GM12878 (cell line): ENCODE data around the gene NPHP3. TPM values are rescaled to one million over a fixed set of nuclear protein-coding genes. Genes with fewer than 3 reads are reported as not detected.

Experiments
- ATAC-seq: fragments of 200-7000 bp; cut with Tn5 transposase; 3 replicates; pipeline ENCODE4 v1.9.1; 2020; ENCODE audit warnings: mild to moderate bottlenecking, moderate library complexity
- BruUV-seq: library from RNA; stranded (reverse); fragments of 400-500 nt; replicated peaks from 2 replicates; lab custom pipeline; 2021; lab: Mats Ljungman, UMichigan
- CTCF ChIA-PET: fragments of 300-600 bp; sonication (Branson Sonifier 250); formaldehyde crosslinking; extraction: SDS; loops from one replicate; lab custom pipeline; 2021; ENCODE audit warnings: inconsistent platforms; lab: Yijun Ruan, JAX
- POLR2A ChIA-PET: fragments of 350-600 bp; formaldehyde crosslinking; extraction: SDS; loops from one replicate; lab custom pipeline; 2021; ENCODE audit warnings: inconsistent platforms; lab: Charles Lee
- RAD21 ChIA-PET: fragments of 300-600 bp; sonication (Branson Sonifier 250); formaldehyde crosslinking; loops from one replicate; lab custom pipeline; 2023; ENCODE audit warnings: antibody characterized with exemption; ENCODE audit not compliant: unreplicated experiment; lab: Charles Lee
- SMC1A ChIA-PET: fragments of 300-600 bp; sonication (Branson Sonifier 250); formaldehyde crosslinking; loops from one replicate; lab custom pipeline; 2023; ENCODE audit not compliant: unreplicated experiment, uncharacterized antibody; lab: Charles Lee
- DNase-seq: peaks from one replicate; pipeline ENCODE4 v3.0.0-alpha.2; 2011; ENCODE audit warnings: low read depth, low spot score
- FAIRE-seq: peaks from 3 replicates; lab custom pipeline; 2011; peaks lifted over from hg19 to GRCh38; lab: Jason Lieb, UNC
- H2AFZ ChIP-seq: 2 replicates; pipeline ENCODE4 v1.6.0; 2011; ENCODE audit warnings: low read depth, low read length, control low read depth; ENCODE audit not compliant: control insufficient read depth
- H3K27ac ChIP-seq: 2 replicates; pipeline ENCODE4 v1.5.1; 2011; ENCODE audit warnings: control low read depth; ENCODE audit not compliant: control insufficient read depth, insufficient read depth
- H3K27me3 ChIP-seq, 2 experiments: replicated peaks in 1 of 2; 2 replicates each; pipeline versions ENCODE4 v1.6.0 to v1.6.1; 2011; ENCODE audit warnings: low read length in 1 of 2; ENCODE audit not compliant: control insufficient read depth in 2 of 2, insufficient read depth in 2 of 2
- H3K36me3 ChIP-seq, 2 experiments: 2 replicates each; pipeline ENCODE4 v1.5.1; 2011; ENCODE audit warnings: low read length in 1 of 2; ENCODE audit not compliant: control insufficient read depth in 2 of 2, insufficient read depth in 2 of 2
- H3K4me1 ChIP-seq: 2 replicates; pipeline ENCODE4 v1.6.1; 2011; ENCODE audit warnings: mild to moderate bottlenecking, low read length, moderate library complexity, mixed read lengths; ENCODE audit not compliant: control insufficient read depth, insufficient read depth
- H3K4me2 ChIP-seq: 2 replicates; pipeline ENCODE4 v1.6.0; 2011; ENCODE audit warnings: control low read depth; ENCODE audit not compliant: control insufficient read depth, insufficient read depth
- H3K4me3 ChIP-seq: fragments of 200-600 bp; sonication (generic); 2 replicates; pipeline ENCODE4 v1.5.1; 2016
- H3K79me2 ChIP-seq: 2 replicates; pipeline ENCODE4 v1.6.0; 2011; ENCODE audit warnings: low read length; ENCODE audit not compliant: control insufficient read depth, insufficient read depth
- H3K9ac ChIP-seq: 2 replicates; pipeline ENCODE4 v1.8.0; 2011; ENCODE audit warnings: low read length, control low read depth, mixed read lengths; ENCODE audit not compliant: control insufficient read depth, insufficient read depth
- H3K9me3 ChIP-seq: replicated peaks from 3 replicates; pipeline ENCODE4 v1.5.1; 2011; ENCODE audit warnings: mild to moderate bottlenecking, low read length; ENCODE audit not compliant: control insufficient read depth, insufficient read depth
- H4K20me1 ChIP-seq: 2 replicates; pipeline ENCODE4 v1.6.0; 2011; ENCODE audit not compliant: control insufficient read depth, insufficient read depth
- BCLAF1 ChIP-seq: fragments of 450-650 bp; IDR thresholded peaks from 2 replicates; pipeline ENCODE4 v1.6.1; 2017; ENCODE audit warnings: antibody characterized with exemption, mild to moderate bottlenecking, moderate library complexity
- BHLHE40 ChIP-seq, 2 experiments: fragments of 450-650 bp in 1 of 2; IDR thresholded peaks; 2 replicates each; pipeline ENCODE4 v1.6.1; 2011 to 2017; ENCODE audit warnings: low read depth in 2 of 2, borderline replicate concordance in 1 of 2, improper control_type of control experiment in 1 of 2, low read length in 1 of 2, mild to moderate bottlenecking in 1 of 2
- JUND ChIP-seq: IDR thresholded peaks from 2 replicates; pipeline ENCODE4 v1.6.1; 2012; ENCODE audit warnings: low read depth, mild to moderate bottlenecking, low read length, improper control_type of control experiment, moderate library complexity
- PBX3 ChIP-seq: IDR thresholded peaks from 2 replicates; pipeline ENCODE4 v1.6.1; 2011; ENCODE audit warnings: mild to moderate bottlenecking, low read depth, low read length, moderate library complexity; ENCODE audit not compliant: insufficient replicate concordance
- PRDM15 ChIP-seq: fragments of 450-650 bp; formaldehyde crosslinking; IDR thresholded peaks from 2 replicates; pipeline ENCODE4 v1.4.0; 2020; ENCODE audit warnings: mild to moderate bottlenecking, moderate library complexity
- WGBS: methylation state at CpG from one replicate; pipeline ENCODE4 v1.1.6; 2016; ENCODE audit warnings: low lambda C conversion rate; ENCODE audit not compliant: insufficient replicate concordance, insufficient coverage; ENCODE audit errors: missing lambda C conversion rate; 5-methylcytosine and 5-hydroxymethylcytosine counted together
- in situ Hi-C: fragments of 300-500 bp; cut with MboI; formaldehyde crosslinking; loops from 9 replicates; pipeline ENCODE4 v1.14.3; 2018; ENCODE audit warnings: mixed read lengths
- intact Hi-C: fragments of 100-400 bp; cut with micrococcal nuclease; formaldehyde crosslinking; loops from one replicate; pipeline ENCODE4 v1.14.2; 2022; ENCODE audit not compliant: unreplicated experiment
- polyA plus RNA-seq, 11 experiments: library from polyadenylated mRNA; depleted of rRNA in 4 of 11; unstranded in 6 of 11; stranded (reverse) in 5 of 11; fragments of >200 nt; fragmentation: Nextera tagmentation in 4 of 11; fragmentation: Illumina TruSeq in 1 of 11; extraction: Ambion mirVana in 4 of 11; extraction: Trizol in 1 of 11; gene quantifications; 1 replicate in 1 of 11; 2 replicates in 10 of 11; pipeline versions ENCODE4 v1.2.1 to v1.2.3, GENCODE V29; 2011 to 2016; ENCODE audit warnings: inconsistent platforms in 2 of 11, missing spikeins in 2 of 11, low read depth in 1 of 11
- total RNA-seq, 4 experiments: library from RNA; depleted of rRNA in 3 of 4; stranded (reverse); fragments of >200 nt in 3 of 4; fragmentation: Illumina TruSeq in 1 of 4; extraction: Trizol in 1 of 4; gene quantifications; 2 replicates each; pipeline versions ENCODE4 v1.2.1 to v1.2.3, GENCODE V29; 2013 to 2021

NPHP3 gene
- total and polyA plus RNA-seq, 10 of the 15 experiments (the other 5 are each of a cell fraction or from before 2014, with no cell fraction given), result 0.84 to 11.7 (median 2.9) TPM

GRCh38 chr3:132738314-132738713 is 16.1 kb upstream of the NPHP3 start:
- WGBS, result 18% methylated on average over 1 of the region's 1 CpG
- in situ Hi-C loops, result loop anchor here (10.0 to 25.0 kb wide), 2 partner anchors 1196 to 1474 kb away; no protein-coding TSS in a partner anchor
- no peaks in the 10 kb centered on the region; a peak in 2 of 4 replicates for H3K27me3 ChIP-seq
- H3K4me3 ChIP-seq, result no peak overlapping the region
- H3K9ac ChIP-seq, result no peak overlapping the region
- no TSS peak for BruUV-seq
- CTCF ChIA-PET, result interaction anchor here (1.2 to 3.2 kb wide), 2 partner anchors 12 to 15 kb away, joined by 3 to 19 read pairs; no protein-coding TSS in a partner anchor
- intact Hi-C loops, result no loop called here
- DNase-seq (no peak), ATAC-seq (no peak), FAIRE-seq (no peak)
- RAD21 ChIA-PET, result no interaction called here
- H2AFZ ChIP-seq, result no peak overlapping the region
- no peaks in the 10 kb centered on the region for H3K4me1 ChIP-seq
- POLR2A ChIA-PET, result no interaction called here
- H3K9me3 ChIP-seq, result no peaks in the 10 kb centered on the region
- no peak overlapping the region for H3K27ac ChIP-seq
- H3K79me2 ChIP-seq, result no peaks in the 10 kb centered on the region
- TF ChIP-seq JUND, result no peak
- no peak for TF ChIP-seq PBX3
- TF ChIP-seq BHLHE40 (IDR thresholded peaks at IDR 0.05; ENCODE audit: borderline replicate concordance in 1 of 2, low read depth in 2 of 2, low read length in 1 of 2), result no peak
- TF ChIP-seq PRDM15, result no peak
- TF ChIP-seq BCLAF1, result no peak
- H3K36me3 ChIP-seq, result no peaks in the 10 kb centered on the region
- no peak overlapping the region for H3K4me2 ChIP-seq
- SMC1A ChIA-PET, result interaction anchor here (0.7 kb wide), 1 partner anchor 519 kb away, joined by 3 read pairs; no protein-coding TSS in a partner anchor
- H4K20me1 ChIP-seq, result no peaks in the 10 kb centered on the region
